GM18951 (cell line): Measurements from ENCODE around the gene PDCD6IP.

Experiments
- POLR2A ChIP-seq: IDR thresholded peaks from 4 replicates; pipeline ENCODE4 v1.6.1; 2011; ENCODE audit warnings: mild to moderate bottlenecking; ENCODE audit not compliant: insufficient read length, insufficient read depth; ENCODE audit errors: extremely low read depth
- in situ Hi-C: fragments of 300-500 bp; cut with MboI; formaldehyde crosslinking; loops from one replicate; pipeline ENCODE4 v1.12.0; 2022; ENCODE audit warnings: low sequenced_read_pairs, mixed read lengths, inconsistent platforms; ENCODE audit not compliant: unreplicated experiment

Gene PDCD6IP

DNA sequence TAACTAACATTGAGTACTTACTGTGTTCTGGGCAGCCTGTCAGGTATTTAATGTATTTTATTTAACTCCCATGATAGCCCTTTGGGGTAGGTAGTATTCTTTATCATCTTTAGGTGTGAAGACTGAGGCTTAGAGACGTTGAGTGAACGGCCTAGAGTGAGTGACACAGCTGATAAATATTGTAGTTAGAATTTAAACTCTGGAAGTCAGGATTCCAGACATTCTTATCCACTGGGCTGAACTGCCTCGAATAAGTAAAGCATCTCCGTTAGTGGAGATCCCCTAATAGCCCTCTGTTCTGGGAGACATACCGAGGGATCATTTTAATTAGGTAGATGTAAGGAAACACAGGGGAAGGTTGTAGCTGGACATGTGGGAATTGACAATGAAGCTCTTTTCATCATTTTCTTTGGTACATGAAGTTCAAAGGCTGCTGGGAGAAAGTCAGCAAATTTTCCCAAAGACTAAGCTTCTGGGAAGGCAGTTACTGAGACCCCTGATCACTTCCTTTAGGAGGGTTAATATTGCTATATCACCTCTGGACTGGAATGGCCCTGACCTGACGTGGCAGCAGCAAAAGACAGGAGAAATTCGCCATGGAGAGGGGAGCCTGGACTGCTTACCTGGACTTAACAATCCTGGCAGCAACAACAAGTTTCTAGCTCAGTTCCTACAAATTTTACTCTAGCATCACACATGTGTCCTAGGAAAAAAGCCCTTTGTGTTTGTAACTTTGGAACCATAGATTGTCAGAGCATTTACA lies 11.7 kb upstream of the PDCD6IP start:
- TF ChIP-seq POLR2A, result no peak
- in situ Hi-C loops, result loop anchor here (10.0 to 25.0 kb wide), 2 partner anchors 152 to 649 kb away; no protein-coding TSS in a partner anchor

DNA sequence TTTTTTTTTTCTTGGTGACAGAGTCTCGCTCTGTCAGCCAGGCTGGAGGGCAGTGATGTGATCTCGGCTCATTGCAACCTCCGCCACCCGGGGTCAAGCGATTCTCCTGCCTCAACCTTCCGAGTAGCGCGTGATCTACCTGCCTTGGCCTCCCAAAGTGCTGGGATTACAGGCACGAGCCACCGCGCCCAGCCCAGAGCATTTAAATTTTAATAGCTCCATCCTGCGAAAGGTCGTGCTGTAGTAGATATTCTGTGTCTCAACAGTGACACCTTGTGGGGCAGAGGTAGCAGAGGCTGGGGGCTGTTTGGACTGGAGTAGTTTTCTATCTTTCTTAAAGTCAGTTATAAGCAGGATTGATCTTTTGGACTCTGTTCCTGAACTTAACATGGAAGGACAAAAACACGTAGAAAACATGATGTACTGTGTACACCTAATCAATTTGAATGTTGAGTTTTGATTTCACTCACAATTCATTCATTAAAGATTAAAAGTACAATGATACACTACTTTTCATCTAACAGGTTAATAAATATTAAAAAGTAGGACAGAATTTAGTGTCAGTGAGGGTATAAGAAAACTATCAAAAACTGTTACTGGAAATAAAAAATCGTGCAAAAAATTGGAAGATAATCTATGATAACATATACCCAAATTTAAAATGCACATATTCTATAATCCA lies 11.0 kb upstream of the PDCD6IP start:
- TF ChIP-seq POLR2A, result no peak
- in situ Hi-C loops, result loop anchor here (10.0 to 25.0 kb wide), 2 partner anchors 153 to 650 kb away; no protein-coding TSS in a partner anchor

DNA sequence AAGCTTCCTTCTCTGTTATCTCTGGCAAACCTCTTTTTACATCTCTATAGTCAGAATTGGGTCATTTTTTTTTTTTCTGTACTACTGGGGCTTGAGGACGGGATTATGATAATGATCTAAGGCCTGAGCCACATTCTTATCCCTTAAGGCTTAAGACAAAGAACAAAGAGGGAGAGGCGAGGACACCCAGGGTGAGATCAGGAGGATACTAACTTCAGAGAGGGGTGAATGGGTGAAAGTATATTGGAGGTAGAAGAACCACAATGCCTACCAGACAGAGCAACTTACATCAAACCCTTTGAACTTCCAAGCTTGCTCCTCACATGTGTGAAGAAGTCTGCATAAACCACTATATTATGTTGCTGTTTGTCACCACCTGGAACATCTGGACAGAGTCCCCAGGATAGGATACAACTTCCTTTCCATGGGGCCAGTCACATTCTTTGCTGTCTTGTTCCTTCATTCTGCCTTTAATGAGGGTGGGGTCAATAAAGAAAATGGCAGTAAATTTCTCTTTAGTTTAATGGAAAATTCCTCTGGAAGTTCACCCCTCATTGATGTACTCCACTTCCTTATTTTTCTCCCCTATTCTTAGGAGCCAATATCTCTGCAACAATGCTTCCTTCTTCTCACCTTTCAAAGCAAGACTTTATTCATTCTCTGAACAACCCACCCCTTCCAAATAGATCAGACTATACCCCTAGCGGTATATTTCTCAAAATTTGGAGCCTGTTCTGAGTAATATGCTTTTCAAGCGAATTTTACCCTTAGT lies 9.1 kb upstream of the PDCD6IP start:
- in situ Hi-C loops, result loop anchor here (10.0 to 25.0 kb wide), 2 partner anchors 155 to 652 kb away; no protein-coding TSS in a partner anchor
- TF ChIP-seq POLR2A, result no peak

DNA sequence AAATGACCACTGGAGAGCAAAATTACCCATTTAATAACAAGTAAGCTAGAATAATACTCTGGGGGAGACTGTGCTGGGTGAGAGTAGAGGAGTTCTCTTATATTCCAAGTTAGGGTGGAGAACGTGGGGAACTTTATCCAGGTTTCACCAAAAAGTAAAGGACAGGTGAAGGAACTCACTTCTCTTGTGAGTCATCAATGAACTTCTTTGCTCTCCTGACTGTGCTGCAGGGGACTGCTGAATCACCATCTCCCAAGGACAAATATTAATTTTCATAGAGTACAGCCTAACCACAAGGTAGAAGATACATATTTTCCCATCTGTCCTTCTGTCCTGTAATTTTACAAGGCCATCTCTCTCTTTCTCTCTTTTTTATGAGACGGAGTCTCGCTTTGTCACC lies 8.3 kb upstream of the PDCD6IP start:
- in situ Hi-C loops, result loop anchor here (25.0 kb wide), 1 partner anchor 653 kb away; no protein-coding TSS in a partner anchor
- TF ChIP-seq POLR2A, result no peak

DNA sequence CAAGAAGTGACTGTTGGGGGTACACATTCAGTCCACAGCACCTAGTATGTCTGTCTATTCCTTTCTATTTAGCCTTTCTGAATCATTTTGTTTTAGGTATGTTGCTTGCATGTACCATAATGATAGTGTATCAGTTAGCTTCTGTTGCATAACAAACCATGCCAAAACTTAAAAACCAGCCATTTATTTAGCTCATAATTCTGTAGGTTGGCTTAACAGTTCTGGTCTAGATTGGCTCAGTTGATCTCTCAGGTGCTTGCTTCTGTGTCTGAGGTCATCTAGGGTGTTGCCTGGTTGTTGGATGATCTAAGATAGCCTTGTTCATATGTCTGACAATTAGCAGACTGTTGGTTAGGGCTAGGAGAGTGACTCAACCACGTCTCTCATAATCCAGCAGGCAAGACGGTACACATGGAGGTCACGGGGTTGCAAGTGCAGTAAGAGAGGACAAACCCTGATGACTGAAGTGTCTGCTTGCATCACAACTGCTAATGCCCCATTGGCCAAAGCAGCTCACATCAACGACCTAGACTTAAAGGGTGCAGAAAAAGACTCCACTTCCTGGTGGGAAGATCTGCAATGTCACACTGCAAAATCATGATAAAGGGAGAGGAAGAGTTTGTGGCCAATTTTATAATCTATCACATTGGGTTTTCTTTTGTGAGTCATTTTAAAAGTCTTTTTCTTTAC lies 6.8 kb upstream of the PDCD6IP start:
- in situ Hi-C loops, result loop anchor here (25.0 kb wide), 1 partner anchor 654 kb away; no protein-coding TSS in a partner anchor
- TF ChIP-seq POLR2A, result no peak

DNA sequence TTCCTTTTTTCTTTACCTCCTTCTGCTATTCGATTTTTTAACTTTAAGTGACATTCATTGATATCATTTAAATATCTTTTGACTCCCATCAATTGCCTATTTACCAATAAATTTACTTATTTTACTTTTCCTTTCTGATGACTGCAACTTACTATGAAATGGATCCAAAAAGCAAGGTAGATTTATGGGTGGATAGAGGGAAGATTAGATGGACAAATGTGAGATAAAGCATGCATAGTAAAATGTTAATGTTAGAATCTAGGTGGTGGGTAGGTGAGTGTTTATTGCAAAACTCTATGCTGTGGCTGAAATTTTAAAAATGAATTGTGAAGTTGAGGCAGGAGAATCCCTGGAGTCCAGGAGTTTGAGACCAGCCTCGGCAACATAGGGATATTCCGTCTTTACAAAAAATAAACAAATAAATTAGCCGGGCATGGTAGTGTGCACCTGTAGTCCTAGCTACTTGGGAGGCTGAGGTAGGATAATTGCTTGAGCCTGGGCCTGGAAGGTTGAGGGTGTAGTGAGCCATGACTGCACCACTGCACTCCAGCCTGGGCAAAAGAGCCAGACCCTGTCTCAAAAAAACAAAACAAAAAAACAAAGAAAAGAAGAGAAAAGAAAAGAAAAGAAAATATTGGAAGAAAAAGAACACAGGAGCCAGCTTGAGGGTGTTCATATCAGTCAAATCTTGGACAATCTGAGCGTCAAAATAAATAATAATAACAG lies 6.1 kb upstream of the PDCD6IP start:
- TF ChIP-seq POLR2A, result no peak
- in situ Hi-C loops, result loop anchor here (25.0 kb wide), 1 partner anchor 655 kb away; no protein-coding TSS in a partner anchor

DNA sequence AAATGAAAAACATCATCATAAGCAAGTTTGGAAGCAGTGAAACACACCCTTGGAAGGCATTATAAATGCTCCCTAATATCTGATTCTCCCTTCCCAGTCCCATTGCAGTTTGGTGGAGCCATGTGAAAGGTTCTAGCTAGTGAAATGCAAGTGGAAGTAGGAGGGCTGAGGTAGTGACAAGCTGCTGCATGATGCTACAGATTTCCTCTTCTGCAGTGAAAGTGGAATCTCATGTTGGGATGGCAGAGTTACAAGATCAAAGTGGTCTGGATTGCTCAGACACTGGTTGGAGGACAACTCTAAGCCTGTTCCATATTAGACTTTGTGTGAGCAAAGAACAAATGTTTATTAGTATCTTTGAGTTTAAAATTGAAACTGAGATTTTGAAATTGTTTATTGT lies 3.3 kb upstream of the PDCD6IP start:
- TF ChIP-seq POLR2A, result no peak

DNA sequence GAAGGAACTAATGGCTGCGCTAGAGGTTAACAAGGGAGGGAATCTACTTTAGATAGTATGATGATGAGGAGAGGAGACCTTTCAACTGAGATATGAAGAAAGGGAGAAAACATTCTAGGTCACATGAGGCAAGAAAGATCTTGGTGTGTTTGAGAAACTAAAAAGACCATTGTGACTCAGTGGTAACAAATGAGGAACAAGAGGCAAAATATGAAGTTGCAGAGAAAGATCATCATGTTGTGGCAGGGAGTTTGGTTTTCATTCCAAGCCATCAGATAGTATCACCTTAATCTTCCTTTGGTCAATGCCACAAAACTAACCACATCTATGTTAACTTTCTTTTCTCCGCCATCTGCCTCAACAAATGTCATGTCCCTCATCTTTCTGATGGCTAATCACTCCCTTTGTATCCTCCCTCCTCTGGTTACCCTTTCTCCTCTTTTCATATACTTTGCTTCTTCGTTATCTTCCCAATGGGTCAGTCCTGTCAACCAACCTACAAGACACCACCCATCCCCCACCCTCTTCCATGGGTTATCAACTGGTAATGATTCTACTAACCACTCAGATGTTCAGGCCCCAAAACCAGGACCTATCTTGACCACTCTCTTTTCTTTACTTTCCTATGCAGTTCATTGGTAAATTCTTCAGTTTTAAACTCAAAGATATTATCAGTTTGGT lies 2.4 kb upstream of the PDCD6IP start:
- in situ Hi-C loops, result loop anchor here (25.0 kb wide), 1 partner anchor 659 kb away; no protein-coding TSS in a partner anchor

More for the DNA sequence above, 3.3 kb upstream of the PDCD6IP start:
- in situ Hi-C loops, result loop anchor here (25.0 kb wide), 1 partner anchor 658 kb away; no protein-coding TSS in a partner anchor

DNA sequence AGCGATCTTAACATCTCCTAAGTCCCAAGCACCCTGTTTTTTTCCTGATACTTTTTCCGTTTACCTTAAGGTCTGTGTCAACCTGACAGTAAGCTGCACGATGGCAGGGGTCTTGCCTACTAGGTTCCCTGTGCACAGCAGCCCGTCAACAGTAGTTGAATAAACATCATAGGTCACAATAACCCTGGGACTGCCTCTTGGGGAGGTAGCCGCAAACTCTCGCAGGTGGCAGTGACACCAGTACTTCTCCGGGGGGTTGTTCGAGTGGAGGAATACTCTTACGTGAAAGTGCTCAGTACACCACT lies 365 bp upstream of the PDCD6IP start:
- TF ChIP-seq POLR2A, result no peak
- in situ Hi-C loops, result loop anchor here (25.0 kb wide), 1 partner anchor 661 kb away; no protein-coding TSS in a partner anchor

More for the DNA sequence above, 2.4 kb upstream of the PDCD6IP start:
- TF ChIP-seq POLR2A, result no peak

DNA sequence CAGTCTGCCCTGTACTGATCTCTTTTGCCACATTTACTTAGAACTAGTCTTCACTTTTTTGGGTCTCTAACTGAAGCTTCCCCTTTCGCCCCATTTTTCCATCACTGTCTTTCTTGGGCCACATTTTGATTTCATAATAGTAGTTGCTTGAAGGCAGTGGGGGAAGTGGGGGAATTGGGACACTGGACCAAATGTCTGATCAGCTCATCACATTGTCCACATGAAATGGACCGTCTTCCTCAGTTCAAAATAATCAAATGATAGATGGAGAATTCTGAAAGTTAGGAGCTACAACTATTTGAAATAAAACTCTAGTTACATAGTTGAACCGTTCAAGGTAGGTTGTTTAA lies 747 bp downstream of the PDCD6IP start:
- in situ Hi-C loops, result loop anchor here (25.0 kb wide), 1 partner anchor 662 kb away; no protein-coding TSS in a partner anchor
- no peak for TF ChIP-seq POLR2A

DNA sequence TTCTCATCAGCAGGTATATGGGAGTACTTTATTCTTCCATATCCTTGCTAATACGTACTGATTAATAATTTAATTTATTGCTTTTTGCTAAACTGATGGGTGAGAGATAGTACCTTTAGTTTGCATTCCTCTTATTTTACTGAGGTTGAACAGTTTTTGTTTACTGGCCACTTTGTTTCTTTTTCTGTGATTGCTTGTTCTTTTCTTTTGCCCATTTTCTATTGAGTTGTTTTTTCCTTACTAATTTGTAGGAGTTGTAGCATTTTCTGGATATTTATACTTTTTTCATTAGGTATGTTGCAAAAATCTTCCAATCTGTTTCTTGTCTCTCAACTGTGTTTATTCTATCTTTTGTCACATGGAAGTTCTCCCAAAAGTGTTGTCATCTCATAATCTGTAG lies 4.8 kb downstream of the PDCD6IP start:
- in situ Hi-C loops, result no loop called here
- TF ChIP-seq POLR2A, result no peak
